ENCODE data around the gene ADGB.

DNA sequence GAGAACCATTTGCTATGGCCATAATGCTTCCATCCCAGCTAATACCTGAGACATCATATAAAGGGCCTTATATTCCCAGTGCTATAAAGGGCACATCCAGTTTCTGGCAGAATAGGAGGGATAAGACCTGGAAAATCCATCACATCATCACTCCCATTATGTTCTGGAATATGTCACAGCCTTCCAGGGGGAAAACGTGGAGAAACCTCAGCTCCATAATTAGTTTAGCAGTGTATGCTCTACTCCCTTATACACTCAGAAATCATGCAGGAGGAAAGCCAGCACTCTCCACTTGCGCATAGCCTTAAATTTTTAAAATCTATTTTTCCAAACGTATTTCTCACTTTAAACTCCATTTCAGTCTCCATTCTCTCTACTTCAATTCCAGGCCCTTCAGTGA lies 140.9 kb downstream of the ADGB start:
- TF ChIP-seq, protein P1, sequence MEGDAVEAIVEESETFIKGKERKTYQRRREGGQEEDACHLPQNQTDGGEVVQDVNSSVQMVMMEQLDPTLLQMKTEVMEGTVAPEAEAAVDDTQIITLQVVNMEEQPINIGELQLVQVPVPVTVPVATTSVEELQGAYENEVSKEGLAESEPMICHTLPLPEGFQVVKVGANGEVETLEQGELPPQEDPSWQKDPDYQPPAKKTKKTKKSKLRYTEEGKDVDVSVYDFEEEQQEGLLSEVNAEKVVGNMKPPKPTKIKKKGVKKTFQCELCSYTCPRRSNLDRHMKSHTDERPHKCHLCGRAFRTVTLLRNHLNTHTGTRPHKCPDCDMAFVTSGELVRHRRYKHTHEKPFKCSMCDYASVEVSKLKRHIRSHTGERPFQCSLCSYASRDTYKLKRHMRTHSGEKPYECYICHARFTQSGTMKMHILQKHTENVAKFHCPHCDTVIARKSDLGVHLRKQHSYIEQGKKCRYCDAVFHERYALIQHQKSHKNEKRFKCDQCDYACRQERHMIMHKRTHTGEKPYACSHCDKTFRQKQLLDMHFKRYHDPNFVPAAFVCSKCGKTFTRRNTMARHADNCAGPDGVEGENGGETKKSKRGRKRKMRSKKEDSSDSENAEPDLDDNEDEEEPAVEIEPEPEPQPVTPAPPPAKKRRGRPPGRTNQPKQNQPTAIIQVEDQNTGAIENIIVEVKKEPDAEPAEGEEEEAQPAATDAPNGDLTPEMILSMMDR (IDR thresholded peaks at IDR 0.05), result no peak
- no peak for TF ChIP-seq POLR2A (IDR thresholded peaks at IDR 0.05)

Measured in right lobe of liver (tissue), 4 donors.